Mesendoderm (in vitro differentiated cells): Measurements from ENCODE around the gene FAM228A. TPM values are rescaled to one million over a fixed set of nuclear protein-coding genes. Genes with fewer than 3 reads are reported as not detected.
"Not testable (repeated sequence)": the region's sequence is repeated elsewhere in the genome, so short reads cannot be mapped to it uniquely, and the experiment has no call there.

ENCODE experiments used
- DNase-seq: peaks from one replicate; pipeline ENCODE4 v3.0.0; 2013
- H2AK5ac ChIP-seq: 2 replicates; pipeline ENCODE4 v1.6.1; 2013; ENCODE audit warnings: low read length, inconsistent platforms
- H2BK120ac ChIP-seq: 2 replicates; pipeline ENCODE4 v1.6.1; 2013; ENCODE audit warnings: low read depth, mild to moderate bottlenecking, low read length, moderate library complexity, mixed read lengths
- H2BK15ac ChIP-seq: replicated peaks from 2 replicates; pipeline ENCODE4 v1.6.1; 2013; ENCODE audit warnings: low read depth, mild to moderate bottlenecking, moderate library complexity
- H2BK5ac ChIP-seq: 2 replicates; pipeline ENCODE4 v1.6.1; 2013; ENCODE audit warnings: low read length, inconsistent platforms
- H3K18ac ChIP-seq: 2 replicates; pipeline ENCODE4 v1.6.1; 2013; ENCODE audit warnings: mild to moderate bottlenecking, low read length, mixed read lengths
- H3K23ac ChIP-seq: one replicate; pipeline ENCODE4 v1.6.1; 2013; ENCODE audit warnings: low read length
- H3K27ac ChIP-seq: 2 replicates; pipeline ENCODE4 v1.5.1; 2013; ENCODE audit warnings: low read depth, mild to moderate bottlenecking, inconsistent platforms, low read length, moderate library complexity
- H3K27me3 ChIP-seq: 2 replicates; pipeline ENCODE4 v1.6.1; 2013; ENCODE audit warnings: low read length, control low read depth, mild to moderate bottlenecking, inconsistent platforms; ENCODE audit not compliant: insufficient read depth, poor library complexity
- H3K36me3 ChIP-seq: 2 replicates; pipeline ENCODE4 v1.6.1; 2013; ENCODE audit warnings: low read length, inconsistent platforms; ENCODE audit not compliant: control insufficient read depth, insufficient read depth
- H3K4ac ChIP-seq: one replicate; pipeline ENCODE4 v1.6.1; 2013; ENCODE audit warnings: low read depth, mild to moderate bottlenecking, low read length, moderate library complexity
- H3K4me1 ChIP-seq: 2 replicates; pipeline ENCODE4 v1.6.1; 2013; ENCODE audit warnings: low read depth, low read length, inconsistent platforms; ENCODE audit not compliant: control insufficient read depth
- H3K4me2 ChIP-seq: 2 replicates; pipeline ENCODE4 v1.6.1; 2013; ENCODE audit warnings: low read length
- H3K4me3 ChIP-seq: 2 replicates; pipeline ENCODE4 v1.5.1; 2013; ENCODE audit warnings: mild to moderate bottlenecking, low read length
- H3K56ac ChIP-seq: one replicate; pipeline ENCODE4 v1.6.1; 2013; ENCODE audit warnings: low read length
- H3K79me1 ChIP-seq: 2 replicates; pipeline ENCODE4 v1.6.1; 2013; ENCODE audit warnings: low read length, inconsistent platforms
- H3K79me2 ChIP-seq: 2 replicates; pipeline ENCODE4 v1.6.1; 2013; ENCODE audit warnings: mild to moderate bottlenecking, low read length; ENCODE audit not compliant: control insufficient read depth, insufficient read depth
- H3K9ac ChIP-seq: 2 replicates; pipeline ENCODE4 v1.6.1; 2013; ENCODE audit warnings: low read length, inconsistent platforms
- H4K5ac ChIP-seq: one replicate; pipeline ENCODE4 v1.6.1; 2013; ENCODE audit warnings: low read length
- H4K8ac ChIP-seq: one replicate; pipeline ENCODE4 v1.6.1; 2013; ENCODE audit warnings: low read depth, mild to moderate bottlenecking, control low read depth, low read length, moderate library complexity
- WGBS: extraction: QIAGEN DNeasy Blood & Tissue Kit; methylation state at CpG from one replicate; pipeline ENCODE4 v1.1.7; 2013; ENCODE audit warnings: low lambda C conversion rate, missing lambda C conversion rate; ENCODE audit not compliant: insufficient coverage; ENCODE audit errors: extremely low coverage; 5-methylcytosine and 5-hydroxymethylcytosine counted together
- polyA plus RNA-seq, 2 experiments: library from polyadenylated mRNA; stranded (reverse); fragments of 200-250 nt; gene quantifications; one replicate each; pipeline ENCODE4 v1.2.3, GENCODE V29; 2013

The FAM228A gene
- polyA plus RNA-seq (2013, experiment 1 of 2), result 0.03 TPM
- polyA plus RNA-seq (2013, experiment 2 of 2), result not detected

DNA sequence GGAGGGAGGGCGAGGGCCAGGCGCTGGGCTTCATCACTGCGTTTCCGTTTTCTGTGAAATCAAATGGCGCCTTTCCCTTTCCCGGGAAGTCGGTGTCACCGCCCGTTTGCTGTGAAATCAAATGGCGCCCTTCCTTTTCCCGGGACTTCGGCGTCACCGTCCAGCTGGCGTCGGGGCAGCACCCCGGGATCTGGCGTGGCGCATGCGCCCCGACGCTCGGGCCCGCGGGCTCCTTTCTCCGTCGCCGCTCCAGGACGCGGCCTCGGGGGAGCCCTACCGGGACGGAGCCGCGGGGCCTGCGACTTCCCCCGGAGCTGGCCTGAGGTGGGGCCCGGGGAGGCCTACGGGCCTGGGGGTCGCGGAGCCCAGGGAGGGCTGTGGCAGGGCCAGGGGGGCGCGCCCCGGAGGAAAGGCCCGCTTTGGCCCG lies at the start of gene FAM228A:
FAM228A (plus strand) TSS at position 203 of the 427 bp plus-strand sequence. CDS start 428 bp downstream, outside the sequence.
- H3K4me3 ChIP-seq, result no peak within 1 kb of the TSS
- no peaks in the 10 kb centered on the region for H3K4me1 ChIP-seq
- no peak within 1 kb of the TSS for H2BK5ac ChIP-seq
- H3K27ac ChIP-seq, result no peak within 1 kb of the TSS
- no peak within 1 kb of the TSS for H3K4me2 ChIP-seq
- H3K79me1 ChIP-seq, result no peaks in the 10 kb centered on the region
- H3K79me2 ChIP-seq, result no peaks in the 10 kb centered on the region
- H4K5ac ChIP-seq, result no peak within 1 kb of the TSS
- no peak within 1 kb of the TSS for H4K8ac ChIP-seq
- no peak for DNase-seq
- no peaks in the 10 kb centered on the region for H3K27me3 ChIP-seq
- H2AK5ac ChIP-seq, result no peak within 1 kb of the TSS
- H3K4ac ChIP-seq, result no peak within 1 kb of the TSS
- H3K36me3 ChIP-seq, result no peaks in the 10 kb centered on the region
- H3K56ac ChIP-seq, result no peak within 1 kb of the TSS
- no peak within 1 kb of the TSS for H3K23ac ChIP-seq
- no peak within 1 kb of the TSS for H2BK15ac ChIP-seq
- no peak within 1 kb of the TSS for H2BK120ac ChIP-seq
- WGBS, result no CpG with 5 or more reads among the region's 46 CpGs
- H3K18ac ChIP-seq, result no peak within 1 kb of the TSS
- no peak within 1 kb of the TSS for H3K9ac ChIP-seq

- Histone ChIP-seq H4K8ac (no peak overlapping the region), H3K4me3 (no peak overlapping the region), H3K79me2 (no peaks in the 10 kb centered on the region), H3K9ac (no peak overlapping the region), H3K79me1 (no peaks in the 10 kb centered on the region), H3K56ac (no peak overlapping the region), H3K18ac (no peak overlapping the region), H3K4me1 (no peaks in the 10 kb centered on the region), H3K27me3 (no peaks in the 10 kb centered on the region), H3K4ac (no peak overlapping the region), H3K36me3 (no peaks in the 10 kb centered on the region), H3K23ac (no peak overlapping the region), H2BK15ac (no peak overlapping the region), H2AK5ac (no peak overlapping the region), H2BK5ac (no peak overlapping the region), H2BK120ac (no peak overlapping the region), H4K5ac (no peak overlapping the region), H3K4me2 (no peak overlapping the region), H3K27ac (no peak overlapping the region)
- WGBS, result no CpG with 5 or more reads among the region's 1 CpG
- DNase-seq, result no peak
Observed at GRCh38 chr2:24125956-24126355, 48.9 kb upstream of the FAM228A start.

- DNase-seq, result no peak
- WGBS, result no CpG with 5 or more reads among the region's 3 CpGs
Observed at GRCh38 chr2:24132543-24132942, 42.3 kb upstream of the FAM228A start.

DNA sequence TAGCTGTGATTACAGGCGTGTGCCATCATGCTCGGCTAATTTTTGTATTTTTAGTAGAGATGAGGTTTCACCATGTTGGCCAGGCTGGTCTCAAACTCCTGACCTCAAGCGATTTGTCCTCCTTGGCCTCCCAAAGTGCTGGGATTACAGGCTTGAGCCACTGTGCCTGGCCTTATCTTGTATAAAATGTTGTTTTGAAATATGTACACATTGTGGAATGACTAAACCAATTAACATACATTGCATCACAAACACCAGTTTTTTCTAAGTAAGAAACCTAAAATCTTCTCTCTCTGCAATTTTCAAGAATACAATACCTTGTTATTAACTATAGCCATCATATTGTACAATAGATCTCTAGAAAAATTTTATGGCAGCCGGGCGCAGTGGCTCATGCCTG lies 34.5 kb upstream of the FAM228A start:
- H3K23ac ChIP-seq, H3K27me3 ChIP-seq, H4K8ac ChIP-seq, H2AK5ac ChIP-seq, H3K79me1 ChIP-seq, H3K9ac ChIP-seq, H2BK5ac ChIP-seq, H2BK15ac ChIP-seq, H3K4me3 ChIP-seq, H3K4me1 ChIP-seq, H3K79me2 ChIP-seq, H4K5ac ChIP-seq, H3K56ac ChIP-seq, H3K27ac ChIP-seq, H2BK120ac ChIP-seq, H3K4me2 ChIP-seq, H3K36me3 ChIP-seq, H3K4ac ChIP-seq, DNase-seq, H3K18ac ChIP-seq: not testable (repeated sequence)
- WGBS, result no CpG with 5 or more reads among the region's 5 CpGs

More at GRCh38 chr2:24132543-24132942, 42.3 kb upstream of the FAM228A start:
- Histone ChIP-seq H3K4me1 (no peaks in the 10 kb centered on the region), H3K56ac (no peak overlapping the region), H3K9ac (no peak overlapping the region), H2BK120ac (no peak overlapping the region), H4K8ac (no peak overlapping the region), H4K5ac (no peak overlapping the region), H3K23ac (no peak overlapping the region), H3K36me3 (no peaks in the 10 kb centered on the region), H3K4me2 (no peak overlapping the region), H2AK5ac (no peak overlapping the region), H3K79me2 (no peaks in the 10 kb centered on the region), H3K18ac (no peak overlapping the region), H3K4ac (no peak overlapping the region), H3K4me3 (no peak overlapping the region), H2BK15ac (no peak overlapping the region), H3K79me1 (no peaks in the 10 kb centered on the region), H3K27me3 (no peaks in the 10 kb centered on the region), H3K27ac (no peak overlapping the region), H2BK5ac (no peak overlapping the region)

GRCh38 chr2:24147364-24147763 lies 27.5 kb upstream of the FAM228A start:
- H3K4me2 ChIP-seq, result no peak overlapping the region
- H3K36me3 ChIP-seq, result no peaks in the 10 kb centered on the region
- H3K4ac ChIP-seq, result no peak overlapping the region

DNA sequence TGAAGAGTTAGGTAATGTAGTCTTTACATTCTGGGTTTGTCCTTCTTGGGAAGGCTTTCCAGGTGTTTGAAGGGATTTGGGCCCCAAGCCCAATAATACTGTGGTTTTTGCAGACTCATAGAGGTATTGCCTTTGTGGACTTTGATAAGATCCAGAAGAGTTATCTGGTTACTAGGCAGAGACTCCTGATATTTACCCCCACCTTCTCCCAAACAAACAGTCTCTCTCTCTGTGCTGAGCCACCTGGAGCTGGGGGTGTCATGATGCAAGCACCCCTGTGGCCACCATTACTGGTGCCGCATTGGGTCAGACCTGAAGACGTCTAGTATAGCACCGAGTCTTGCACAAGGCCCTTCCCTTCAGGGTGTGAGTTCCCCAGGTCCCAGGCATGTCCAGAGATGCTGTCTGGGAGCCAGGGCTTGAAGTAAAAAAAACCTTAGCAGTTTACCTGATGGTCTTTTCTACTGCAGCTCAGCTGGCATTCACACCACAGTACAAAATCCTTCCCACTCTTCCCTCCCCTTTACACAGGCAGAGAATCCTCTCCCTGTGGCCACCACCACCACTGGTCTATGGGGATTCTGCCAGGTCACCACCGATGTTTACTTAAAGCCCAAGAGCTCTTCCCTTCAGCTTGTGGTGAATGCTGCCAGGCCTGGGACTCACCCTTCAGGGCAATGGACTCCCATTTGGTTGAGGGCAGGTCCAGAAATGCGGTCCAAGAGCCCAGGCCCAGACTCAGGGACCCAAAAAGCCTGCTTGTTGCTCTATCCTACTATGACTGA lies 22.2 kb upstream of the FAM228A start:
- H2AK5ac ChIP-seq, result no peak overlapping the region
- no peak overlapping the region for H4K5ac ChIP-seq
- H2BK15ac ChIP-seq, result no peak overlapping the region
- no peaks in the 10 kb centered on the region for H3K79me2 ChIP-seq
- no peak overlapping the region for H3K4me2 ChIP-seq
- no peak overlapping the region for H3K4ac ChIP-seq
- no peaks in the 10 kb centered on the region for H3K36me3 ChIP-seq
- no peak overlapping the region for H3K9ac ChIP-seq
- no peaks in the 10 kb centered on the region for H3K27me3 ChIP-seq
- no peak overlapping the region for H3K4me3 ChIP-seq
- H3K4me1 ChIP-seq, result no peaks in the 10 kb centered on the region
- no peak overlapping the region for H4K8ac ChIP-seq
- H3K18ac ChIP-seq, result no peak overlapping the region
- H3K56ac ChIP-seq, result no peak overlapping the region
- no peak overlapping the region for H2BK5ac ChIP-seq
- H3K79me1 ChIP-seq, result no peaks in the 10 kb centered on the region
- no peak overlapping the region for H2BK120ac ChIP-seq
- no peak overlapping the region for H3K27ac ChIP-seq
- no peak overlapping the region for H3K23ac ChIP-seq
- no peak for DNase-seq
- no CpG with 5 or more reads among the region's 5 CpGs for WGBS

More at GRCh38 chr2:24147364-24147763, 27.5 kb upstream of the FAM228A start:
- Histone ChIP-seq H3K27ac (no peak overlapping the region), H3K27me3 (no peaks in the 10 kb centered on the region), H3K4me1 (no peaks in the 10 kb centered on the region), H3K18ac (no peak overlapping the region), H2BK15ac (no peak overlapping the region), H2BK120ac (no peak overlapping the region), H2AK5ac (no peak overlapping the region), H4K5ac (no peak overlapping the region), H3K9ac (no peak overlapping the region), H3K79me1 (no peaks in the 10 kb centered on the region), H3K23ac (no peak overlapping the region), H2BK5ac (no peak overlapping the region), H3K79me2 (no peaks in the 10 kb centered on the region), H3K4me3 (no peak overlapping the region), H4K8ac (no peak overlapping the region), H3K56ac (no peak overlapping the region)
- DNase-seq, result no peak
